Erythroblast (primary cell): Measurements from ENCODE around the gene EGLN2.

ENCODE experiments used
- GATA1 ChIP-seq: IDR thresholded peaks from 2 replicates; pipeline ENCODE4 v1.6.1; 2011; ENCODE audit warnings: low read depth, mild to moderate bottlenecking, control low read depth, low read length, moderate library complexity
- POLR2A ChIP-seq: IDR thresholded peaks from 2 replicates; pipeline ENCODE4 v1.6.1; 2011; ENCODE audit warnings: mild to moderate bottlenecking, low read length

GRCh38 chr19:40776364-40776763 lies 22.6 kb upstream of the EGLN2 start:
- TF ChIP-seq POLR2A (no peak), GATA1 (no peak)
